GM21825 (cell line): ENCODE data around the gene TMEM202.
"Not testable (repeated sequence)": the region's sequence is repeated elsewhere in the genome, so short reads cannot be mapped to it uniquely, and the experiment has no call there.

Experiments used
- ATAC-seq: cut with Tn5 transposase; IDR thresholded peaks from one replicate; pipeline ENCODE4 v1.9.1; 2021; ENCODE audit warnings: mild to moderate bottlenecking, moderate library complexity; ENCODE audit not compliant: unreplicated experiment

The TMEM202 gene

GRCh38 chr15:72397796-72398588 is at the start of gene TMEM202:
Gene TMEM202 (plus strand): TSS chr15:72398305. CDS start chr15:72398327, 22 bp downstream.
- no peak for ATAC-seq

- no peak for ATAC-seq
Observed at GRCh38 chr15:72353266-72353665, 44.8 kb upstream of the TMEM202 start.

- no peak for ATAC-seq
Observed at GRCh38 chr15:72354496-72354895, 43.6 kb upstream of the TMEM202 start.

GRCh38 chr15:72358121-72358520 is 40.0 kb upstream of the TMEM202 start:
- ATAC-seq, result no peak

GRCh38 chr15:72358650-72359171 is 39.4 kb upstream of the TMEM202 start:
- ATAC-seq, result no peak

GRCh38 chr15:72361176-72361575 is 36.9 kb upstream of the TMEM202 start:
- ATAC-seq, result no peak

GRCh38 chr15:72365844-72366243 is 32.3 kb upstream of the TMEM202 start:
- ATAC-seq, result peak; percentile 88

- ATAC-seq, result no peak
Observed at GRCh38 chr15:72368325-72368724, 29.8 kb upstream of the TMEM202 start.

GRCh38 chr15:72368899-72369298 is 29.2 kb upstream of the TMEM202 start:
- no peak for ATAC-seq

- no peak for ATAC-seq
Observed at GRCh38 chr15:72369964-72370363, 28.1 kb upstream of the TMEM202 start.

GRCh38 chr15:72372361-72372760 is 25.7 kb upstream of the TMEM202 start:
- ATAC-seq, result no peak

- ATAC-seq, result peak; percentile 45
Observed at GRCh38 chr15:72375501-72375845, 22.6 kb upstream of the TMEM202 start.

- ATAC-seq, result peak; percentile 79
Observed at GRCh38 chr15:72375846-72376581, 22.1 kb upstream of the TMEM202 start, which contains the start of gene HEXA. Gene HEXA (minus strand): TSS chr15:72376014. CDS start chr15:72375972, 42 bp downstream.

- no peak for ATAC-seq
Observed at GRCh38 chr15:72377331-72377730, 20.8 kb upstream of the TMEM202 start.

- ATAC-seq, result not testable (repeated sequence)
Observed at GRCh38 chr15:72379106-72379505, 19.0 kb upstream of the TMEM202 start.

GRCh38 chr15:72379856-72380430 is 18.2 kb upstream of the TMEM202 start:
- ATAC-seq, result no peak

- ATAC-seq, result no peak
Observed at GRCh38 chr15:72380743-72381142, 17.4 kb upstream of the TMEM202 start.

GRCh38 chr15:72382146-72382545 is 16.0 kb upstream of the TMEM202 start:
- ATAC-seq, result no peak

- no peak for ATAC-seq
Observed at GRCh38 chr15:72387741-72388140, 10.4 kb upstream of the TMEM202 start.

- ATAC-seq, result no peak
Observed at GRCh38 chr15:72389231-72389630, 8.9 kb upstream of the TMEM202 start.

- not testable (repeated sequence) for ATAC-seq
Observed at GRCh38 chr15:72396331-72396730, 1.8 kb upstream of the TMEM202 start.
